IPS-18c (cell line): ENCODE data around the gene EIPR1.

Experiments
- H3K4me3 ChIP-seq: 2 replicates; pipeline ENCODE4 v1.7.0; 2013; ENCODE audit warnings: low read depth, mild to moderate bottlenecking, low read length, moderate library complexity; ENCODE audit not compliant: insufficient read depth
- H3K9me3 ChIP-seq: one replicate; pipeline ENCODE4 v1.6.1; 2013; ENCODE audit warnings: mild to moderate bottlenecking, low read length, moderate library complexity; ENCODE audit not compliant: control insufficient read depth, insufficient read depth

The EIPR1 gene

GRCh38 chr2:3405876-3406275 lies 28.3 kb upstream of the EIPR1 start:
- Histone ChIP-seq H3K9me3 (no peaks in the 10 kb centered on the region), H3K4me3 (no peak overlapping the region)

- H3K9me3 ChIP-seq, result no peaks in the 10 kb centered on the region
- no peak overlapping the region for H3K4me3 ChIP-seq
Measured at GRCh38 chr2:3405307-3405706, 27.7 kb upstream of the EIPR1 start.

GRCh38 chr2:3404349-3404894 lies 26.8 kb upstream of the EIPR1 start:
- Histone ChIP-seq H3K4me3 (no peak overlapping the region), H3K9me3 (no peaks in the 10 kb centered on the region)

- H3K9me3 ChIP-seq, result no peaks in the 10 kb centered on the region
- H3K4me3 ChIP-seq, result no peak overlapping the region
Measured at GRCh38 chr2:3403587-3404334, 26.1 kb upstream of the EIPR1 start.

- H3K9me3 ChIP-seq, result no peaks in the 10 kb centered on the region
- no peak overlapping the region for H3K4me3 ChIP-seq
Measured at GRCh38 chr2:3399829-3400228, 22.2 kb upstream of the EIPR1 start.

- Histone ChIP-seq H3K9me3 (no peaks in the 10 kb centered on the region), H3K4me3 (no peak overlapping the region)
Measured at GRCh38 chr2:3399381-3399780, 21.8 kb upstream of the EIPR1 start.

GRCh38 chr2:3398857-3399256 lies 21.2 kb upstream of the EIPR1 start:
- no peaks in the 10 kb centered on the region for H3K9me3 ChIP-seq

GRCh38 chr2:3396920-3397559 lies 19.4 kb upstream of the EIPR1 start:
- Histone ChIP-seq H3K4me3 (no peak overlapping the region), H3K9me3 (no peaks in the 10 kb centered on the region)

More at GRCh38 chr2:3398857-3399256, 21.2 kb upstream of the EIPR1 start:
- no peak overlapping the region for H3K4me3 ChIP-seq

- Histone ChIP-seq H3K4me3 (no peak overlapping the region), H3K9me3 (no peaks in the 10 kb centered on the region)
Measured at GRCh38 chr2:3392216-3392615, 14.6 kb upstream of the EIPR1 start.

- no peaks in the 10 kb centered on the region for H3K9me3 ChIP-seq
- H3K4me3 ChIP-seq, result no peak overlapping the region
Measured at GRCh38 chr2:3390041-3390440, 12.4 kb upstream of the EIPR1 start.

- no peaks in the 10 kb centered on the region for H3K9me3 ChIP-seq
- no peak overlapping the region for H3K4me3 ChIP-seq
Measured at GRCh38 chr2:3389193-3389592, 11.6 kb upstream of the EIPR1 start.

GRCh38 chr2:3388412-3388738 lies 10.8 kb upstream of the EIPR1 start:
- H3K4me3 ChIP-seq, result no peak overlapping the region
- no peaks in the 10 kb centered on the region for H3K9me3 ChIP-seq

GRCh38 chr2:3387644-3388411 lies 10.2 kb upstream of the EIPR1 start:
- no peak overlapping the region for H3K4me3 ChIP-seq
- no peaks in the 10 kb centered on the region for H3K9me3 ChIP-seq

GRCh38 chr2:3387011-3387410 lies 9.4 kb upstream of the EIPR1 start:
- H3K4me3 ChIP-seq, result no peak overlapping the region

GRCh38 chr2:3386448-3386958 lies 8.9 kb upstream of the EIPR1 start:
- no peak overlapping the region for H3K4me3 ChIP-seq
- H3K9me3 ChIP-seq, result no peaks in the 10 kb centered on the region

More at GRCh38 chr2:3387011-3387410, 9.4 kb upstream of the EIPR1 start:
- no peaks in the 10 kb centered on the region for H3K9me3 ChIP-seq

GRCh38 chr2:3379647-3380534 lies 2.3 kb upstream of the EIPR1 start, which contains the start of gene TRAPPC12:
Gene TRAPPC12 (plus strand): TSS chr2:3379694. CDS start chr2:3387624, 7,930 bp downstream.
- Histone ChIP-seq H3K9me3 (no peaks in the 10 kb centered on the region), H3K4me3 (peak within 1 kb of the TSS; percentile 93)

GRCh38 chr2:3379339-3379646 lies 1.7 kb upstream of the EIPR1 start:
- Histone ChIP-seq H3K9me3 (no peaks in the 10 kb centered on the region), H3K4me3 (peak overlapping the region; percentile 93)
